Stimulated activated CD8-positive, alpha-beta memory T cell treated with anti-CD3 and anti-CD28 coated beads, Interleukin-4, amount 100 ng/mL, for 24 hours (primary cell): ENCODE measurements around the gene BCO1.

Source experiments
- DNase-seq: peaks from one replicate; pipeline ENCODE4 v3.0.0-alpha.2; 2020; ENCODE audit warnings: low read depth

BCO1 gene

DNA sequence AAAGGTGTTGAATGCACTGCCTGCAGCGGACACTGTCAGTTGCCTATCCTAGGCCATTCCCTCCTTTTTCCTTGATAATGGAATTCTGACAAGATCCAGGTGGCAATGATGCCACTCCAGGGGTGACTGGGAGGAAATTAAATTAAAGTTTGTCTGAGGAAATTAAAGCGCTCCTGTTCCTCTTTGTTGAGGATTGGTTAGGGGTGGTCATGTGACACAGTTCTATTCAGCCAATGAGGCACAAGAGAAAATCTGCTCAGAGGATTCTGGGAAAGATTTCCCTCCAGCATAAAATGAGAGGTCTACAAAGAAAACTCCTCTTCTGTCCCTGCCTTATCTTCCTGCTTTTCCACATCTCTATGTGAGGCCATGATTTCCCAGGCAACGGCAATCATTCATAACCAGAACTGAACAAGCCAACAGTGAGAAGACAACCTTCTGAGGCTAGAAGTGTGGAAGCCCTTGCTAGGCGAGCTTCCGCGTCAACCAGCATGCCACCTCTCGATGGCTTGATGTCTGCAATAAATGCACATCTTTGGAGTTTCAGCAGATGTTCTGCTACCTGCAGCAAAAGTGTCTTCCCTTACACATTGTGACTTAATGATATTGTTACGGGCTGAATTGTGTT is 5.6 kb upstream of the BCO1 start:
- no peak for DNase-seq

GRCh38 chr16:81237282-81237681 is 1.2 kb upstream of the BCO1 start:
- DNase-seq: no peak

DNA sequence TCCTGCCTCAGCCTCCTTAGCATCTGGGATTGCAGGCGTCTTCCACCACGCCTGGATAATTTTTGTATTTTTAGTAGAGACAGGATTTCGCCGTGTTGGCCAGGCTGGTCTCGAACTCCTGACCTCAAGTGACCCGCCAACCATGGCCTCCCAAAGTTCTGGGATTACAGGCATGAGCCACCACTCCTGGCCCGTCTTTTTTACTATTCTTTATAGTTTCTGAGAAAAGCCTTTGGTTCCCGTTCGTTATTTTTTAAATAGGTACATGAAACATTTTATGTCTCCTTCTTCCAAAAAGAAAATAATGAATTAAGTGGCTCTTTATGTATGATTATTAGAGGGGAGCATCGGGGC is 570 bp upstream of the BCO1 start:
- DNase-seq: no peak

GRCh38 chr16:81239367-81240121 is 1.1 kb downstream of the BCO1 start:
- no peak for DNase-seq

DNA sequence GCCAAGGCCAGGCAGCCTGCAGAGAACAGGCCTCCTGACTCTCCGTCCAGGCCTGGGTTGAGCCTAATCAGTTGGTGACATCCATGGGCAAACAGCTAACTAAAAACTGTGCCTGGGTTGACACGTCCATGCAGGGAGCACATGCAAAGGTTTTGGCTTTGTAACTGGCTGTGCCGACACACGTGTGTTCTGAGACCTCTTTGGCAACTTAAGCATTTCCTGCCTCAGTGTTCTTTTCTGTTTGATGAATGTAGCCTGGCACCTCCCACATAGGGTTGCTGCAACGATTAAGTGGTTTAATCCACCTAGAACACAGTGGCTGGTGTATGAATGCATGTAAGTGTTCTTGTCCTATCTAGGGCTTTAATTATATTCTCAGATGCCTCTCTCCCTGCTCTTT is 3.2 kb downstream of the BCO1 start:
- no peak for DNase-seq

DNA sequence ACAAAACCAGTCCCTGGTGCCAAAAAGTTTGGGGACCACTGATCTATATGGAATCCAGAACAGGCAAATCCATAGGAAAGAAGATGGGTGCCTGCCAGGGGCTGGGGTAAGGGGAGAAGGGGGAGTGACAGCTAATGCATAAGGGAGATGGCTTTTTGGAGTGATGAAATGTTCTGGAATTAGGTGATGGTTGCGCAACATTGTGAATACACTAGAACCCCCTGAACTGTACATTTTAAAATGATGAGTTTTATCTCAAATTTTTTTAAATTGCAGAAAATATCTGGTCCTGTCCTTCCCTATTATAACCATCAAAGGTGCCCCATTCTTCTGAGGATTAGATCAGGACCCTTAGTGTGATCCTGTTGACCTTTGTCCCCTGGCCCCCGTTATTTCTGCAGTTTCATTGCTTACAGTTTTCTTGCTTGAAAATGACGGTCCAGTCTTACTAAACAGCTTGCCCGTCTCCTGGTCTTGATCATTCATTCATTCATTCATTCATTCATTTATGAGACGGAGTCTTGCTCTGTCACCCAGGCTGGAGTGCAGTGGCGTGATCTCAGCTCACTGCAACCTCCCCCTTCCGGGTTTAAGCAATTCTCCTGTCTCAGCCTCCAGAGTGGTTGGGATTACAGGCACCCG is 4.6 kb downstream of the BCO1 start:
- DNase-seq: no peak

- no peak for DNase-seq
These were observed 5.5 kb downstream of the BCO1 start for GRCh38 chr16:81243942-81244341.

DNA sequence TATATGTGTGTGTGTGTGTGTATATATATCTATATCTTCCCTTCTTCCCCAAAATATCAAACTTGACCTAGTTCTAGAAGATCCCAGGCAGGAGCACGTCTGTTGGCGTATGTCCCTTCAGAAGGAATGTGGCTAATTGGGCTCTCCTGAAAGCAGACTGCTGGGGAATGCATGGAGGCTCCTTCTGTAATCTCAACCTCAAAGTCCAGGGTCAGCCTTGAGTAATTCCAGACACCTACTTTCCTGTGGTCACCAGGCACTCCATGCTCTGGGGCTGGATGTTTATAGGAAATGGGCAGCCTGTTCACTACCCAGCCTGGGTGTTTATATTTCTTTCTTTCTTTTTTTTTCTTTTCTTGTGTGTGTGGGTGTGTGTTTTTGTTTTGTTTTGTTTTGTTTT is 13.4 kb downstream of the BCO1 start:
- no peak for DNase-seq

DNA sequence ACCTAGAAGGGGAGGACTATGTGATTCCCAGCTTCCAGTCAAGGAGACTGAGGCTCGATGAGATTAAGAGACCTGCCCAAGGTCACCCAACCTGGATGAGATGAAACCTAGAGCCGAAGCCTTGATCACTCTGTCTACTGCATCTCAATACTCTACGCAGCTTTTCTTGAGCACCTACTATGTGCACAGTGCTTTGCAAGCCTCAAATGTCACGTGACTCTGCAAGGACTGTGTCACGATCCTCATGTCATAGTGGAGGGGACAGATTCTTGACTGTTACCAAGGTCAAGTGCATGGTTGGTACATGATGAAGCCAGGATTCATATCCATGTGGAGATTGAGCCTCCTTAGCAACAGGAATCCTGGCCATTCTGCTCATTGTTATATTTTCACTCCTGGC is 14.7 kb downstream of the BCO1 start:
- DNase-seq: no peak

DNA sequence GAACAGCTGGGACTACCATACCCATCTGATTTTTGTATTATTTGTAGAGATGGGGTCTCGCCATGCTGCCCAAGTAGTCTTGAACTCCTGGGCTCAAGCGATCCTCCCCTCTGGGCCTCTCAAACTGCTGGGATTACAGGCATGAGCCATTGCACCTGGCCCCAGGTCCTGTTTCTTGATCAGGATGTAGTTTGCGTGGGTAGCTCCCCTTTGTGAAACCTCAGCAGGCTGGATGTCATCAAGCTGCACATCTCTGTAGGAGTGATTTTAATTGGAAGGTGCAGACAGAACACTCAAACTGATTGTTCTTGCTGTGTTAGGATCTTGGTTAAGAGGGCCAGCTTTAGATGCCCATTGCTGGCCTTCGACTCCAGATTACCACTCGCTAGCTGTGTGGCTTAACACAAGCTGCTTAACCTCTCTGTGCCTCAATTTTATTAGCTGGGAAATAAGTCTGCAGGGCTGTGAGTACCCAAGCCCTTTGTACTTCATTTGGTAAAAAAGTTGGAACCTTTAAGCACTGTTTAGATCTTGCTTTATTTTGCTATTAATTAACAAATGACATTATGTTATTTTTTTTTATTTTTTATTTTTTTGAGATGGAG is 16.5 kb downstream of the BCO1 start:
- DNase-seq: no peak

DNA sequence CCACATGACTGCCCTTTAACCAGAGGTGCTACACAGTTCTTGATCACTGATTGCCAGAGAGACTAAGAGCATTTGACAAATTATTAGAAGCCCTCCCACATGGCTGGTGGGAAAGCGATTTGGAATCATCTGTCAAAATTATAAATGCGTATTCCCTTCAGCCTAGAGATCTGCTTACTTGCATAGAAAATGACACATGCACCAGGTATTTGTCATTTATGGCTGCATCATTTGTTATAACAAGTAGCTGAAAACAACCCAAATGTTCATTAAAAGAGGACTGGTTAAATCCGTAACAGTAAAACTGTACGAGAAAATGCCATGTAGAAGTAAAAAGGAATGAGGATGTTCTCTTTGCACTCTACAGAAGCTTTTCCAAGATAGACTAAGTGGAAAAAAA is 21.4 kb downstream of the BCO1 start:
- no peak for DNase-seq

GRCh38 chr16:81261049-81261648 is 22.7 kb downstream of the BCO1 start:
- DNase-seq: no peak

DNA sequence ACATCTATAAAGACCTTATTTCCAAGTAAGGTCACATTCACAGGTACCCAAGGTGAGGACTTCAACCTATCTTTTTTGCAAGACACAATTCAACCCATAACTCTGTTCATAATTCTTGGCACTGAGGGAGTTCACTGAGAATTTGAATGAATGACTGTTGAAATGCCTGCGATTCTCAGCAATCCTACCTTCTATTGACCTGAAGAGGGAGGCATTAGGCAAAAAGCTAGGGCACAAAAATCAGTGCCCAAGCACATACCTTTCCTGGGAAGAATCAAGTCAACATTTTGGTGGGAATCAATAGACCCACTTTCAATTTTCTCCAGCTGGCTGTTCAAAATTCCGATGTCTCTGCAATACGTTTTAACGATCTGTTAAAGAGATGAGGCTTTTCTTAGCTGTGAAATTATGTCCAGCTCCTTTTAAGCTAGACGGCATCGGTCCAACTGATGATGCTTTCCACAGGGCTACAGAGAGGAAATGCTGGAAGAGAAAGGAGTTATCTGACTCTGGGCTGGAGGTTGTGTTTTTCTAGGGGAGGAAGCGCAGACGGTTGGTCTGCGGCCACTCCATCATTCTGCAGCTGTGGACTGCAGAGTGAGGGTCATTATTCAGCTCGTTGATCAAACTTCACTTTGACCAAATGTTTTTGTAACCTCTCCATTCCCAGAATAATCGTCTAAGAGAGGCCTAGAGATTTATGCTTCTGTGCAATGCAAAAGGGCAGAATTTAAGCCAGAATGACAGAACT is 25.2 kb downstream of the BCO1 start:
- no peak for DNase-seq

- no peak for DNase-seq
These were observed 25.9 kb downstream of the BCO1 start for GRCh38 chr16:81264386-81264785.

GRCh38 chr16:81265052-81265451 is 26.6 kb downstream of the BCO1 start:
- DNase-seq: no peak

DNA sequence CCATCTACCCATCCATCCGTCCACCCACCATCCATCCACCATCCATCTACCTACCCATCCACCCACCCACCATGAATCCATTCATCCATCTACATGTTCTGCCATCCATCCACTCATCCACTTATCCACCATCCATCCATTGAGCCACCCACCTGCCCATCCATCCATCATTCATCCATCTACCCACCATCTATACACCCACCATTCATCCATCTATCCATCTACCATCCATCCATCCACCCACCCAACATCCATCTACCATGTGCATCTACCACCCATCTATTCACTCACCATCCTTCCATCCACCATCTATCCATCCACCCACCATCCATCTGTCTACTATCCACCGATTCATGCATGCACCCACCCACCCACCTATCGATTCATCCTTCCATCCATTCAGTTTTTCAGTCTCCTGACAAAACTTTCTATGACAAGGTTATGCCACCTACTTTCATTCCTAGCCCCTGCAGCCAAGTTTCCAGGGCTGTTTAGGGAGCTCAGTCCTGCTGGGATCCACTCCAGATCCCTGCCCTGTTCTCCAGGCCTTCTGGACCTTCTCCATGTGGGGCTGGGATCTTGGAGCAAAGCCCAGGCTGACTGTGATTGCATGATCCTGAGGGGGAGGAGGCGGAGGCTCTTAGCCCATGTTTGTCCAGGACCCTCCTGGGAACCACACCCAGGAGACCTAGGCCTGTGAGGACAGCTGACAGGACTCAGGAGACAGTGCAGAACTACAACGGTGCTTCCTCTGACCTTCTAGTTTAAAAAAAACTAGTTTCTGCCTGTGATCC is 27.4 kb downstream of the BCO1 start:
- no peak for DNase-seq

GRCh38 chr16:81266680-81267095 is 28.2 kb downstream of the BCO1 start:
- DNase-seq: no peak

- no peak for DNase-seq
These were observed 30.0 kb downstream of the BCO1 start for GRCh38 chr16:81268509-81268908.

- no peak for DNase-seq
These were observed 34.9 kb downstream of the BCO1 start for GRCh38 chr16:81273223-81273950.

DNA sequence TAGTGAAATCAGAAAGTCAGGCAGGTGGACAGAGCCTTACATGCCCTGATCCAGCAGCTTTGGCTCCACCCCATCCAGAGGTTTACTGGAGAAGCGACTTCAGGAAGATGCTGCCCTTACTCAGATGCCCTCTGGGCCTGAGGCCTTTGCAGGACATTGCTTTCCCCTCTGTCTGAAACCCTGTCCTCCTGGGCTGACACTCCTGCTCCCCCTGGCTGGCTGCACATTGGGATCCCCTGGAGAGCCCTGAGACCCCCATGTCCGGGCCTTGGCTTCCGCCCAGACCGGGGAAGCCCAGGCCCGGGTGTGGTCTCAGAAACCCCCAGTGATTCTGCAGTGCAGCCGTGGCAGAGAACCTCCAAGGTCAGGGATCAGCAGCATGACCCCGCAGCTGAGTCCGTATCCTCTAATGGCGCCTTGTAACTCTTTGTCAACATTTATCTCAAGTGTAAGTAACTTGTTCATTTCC is 36.6 kb downstream of the BCO1 start:
- no peak for DNase-seq
